Measurements from ENCODE around the gene PDE5A. TPM values are rescaled to one million over a fixed set of nuclear protein-coding genes. Genes with fewer than 3 reads are reported as not detected.

PDE5A gene
- total RNA-seq, 1 experiment from 2014 or later, result 5.0 TPM

DNA sequence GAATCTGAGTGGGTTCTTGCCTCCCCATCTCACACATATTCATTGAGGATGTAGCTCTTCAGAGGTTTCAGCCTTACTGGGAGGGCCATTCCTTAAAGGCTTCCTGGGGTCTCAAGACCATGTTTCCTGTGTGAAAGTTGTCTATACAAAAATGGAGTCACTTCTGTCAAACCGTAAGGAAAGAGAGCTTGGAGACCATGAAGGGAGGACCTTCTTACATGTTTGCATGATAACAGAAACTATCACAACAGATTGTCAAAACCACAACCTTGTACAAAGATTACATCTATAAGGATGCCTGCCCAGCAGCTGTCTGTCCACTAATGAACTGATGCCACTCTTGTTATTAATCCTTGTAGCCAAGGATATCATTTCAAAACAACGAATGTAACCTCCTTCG is 139.3 kb downstream of the PDE5A start (continued):
- TF ChIP-seq JUND (IDR thresholded peaks at IDR 0.05) (no peak), EZH2 (IDR thresholded peaks at IDR 0.05) (no peak)

DNA sequence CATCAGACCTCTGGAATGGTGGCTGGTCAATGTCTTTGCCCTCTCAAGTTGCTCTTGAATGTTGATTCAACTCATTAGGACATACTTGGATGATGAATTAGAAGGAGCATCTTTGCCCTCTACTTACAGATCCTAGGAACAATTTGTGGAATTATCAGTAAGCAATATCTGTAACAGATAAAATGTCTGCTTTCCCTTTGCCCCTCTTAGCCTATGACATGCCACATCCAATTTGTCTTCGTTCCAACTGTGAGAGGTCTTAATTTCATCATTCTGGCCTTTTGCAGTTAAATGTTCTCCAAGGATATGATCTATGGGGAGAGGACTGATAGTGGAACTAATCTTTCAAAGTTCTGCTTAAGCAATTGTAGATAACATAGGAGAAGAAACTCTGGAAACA is 148.3 kb downstream of the PDE5A start:
- intact Hi-C loops (cut with micrococcal nuclease), result no loop called here
- Histone ChIP-seq H3K4me2 (ENCODE audit: low read length) (no peak overlapping the region), H3K79me2 (ENCODE audit: insufficient read depth, low read length) (no peaks in the 10 kb centered on the region), H3K4me3 (replicated peaks in 1 of 2; ENCODE audit: low read depth in 1 of 2, low read length in 2 of 2) (no peak overlapping the region), H4K20me1 (ENCODE audit: insufficient read depth) (no peaks in the 10 kb centered on the region), H3K36me3 (ENCODE audit: control insufficient read depth in 1 of 2, insufficient read depth in 2 of 2, low read length in 2 of 2) (peaks cover 0 to 12% of the 10 kb centered on the region in 2 experiments; a peak in 2 of 4 replicates), H3K9me3 (ENCODE audit: control insufficient read depth in 1 of 2, insufficient read depth in 1 of 2, low read depth in 1 of 2, low read length in 2 of 2) (no peaks in the 10 kb centered on the region), H3K9me2 (ENCODE audit: insufficient read depth) (no peaks in the 10 kb centered on the region), H3K9ac (ENCODE audit: low read length) (no peak overlapping the region), H3K27ac (ENCODE audit: low read depth, low read length) (no peak overlapping the region), H3K27me3 (ENCODE audit: insufficient read depth, low read length) (no peaks in the 10 kb centered on the region), H2AFZ (ENCODE audit: low read depth, low read length, poor library complexity, severe bottlenecking) (no peak overlapping the region), H3K4me1 (ENCODE audit: control insufficient read depth in 1 of 2, insufficient read depth in 2 of 2, low read length in 2 of 2) (no peaks in the 10 kb centered on the region)
- no peak for ATAC-seq
- no TSS peak for BruUV-seq (replicated peaks)
- RAD21 ChIA-PET (ENCODE audit: low non-redundant PET in 1 of 2, low total read pairs in 2 of 2, uncharacterized antibody in 2 of 2, unreplicated experiment in 2 of 2), result no interaction called here
- no peak for DNase-seq (ENCODE audit: low read depth, low spot score)
- CTCF ChIA-PET, result no interaction called here
- POLR2A ChIA-PET, result no interaction called here
- no peak for TF ChIP-seq CBX3 (IDR thresholded peaks at IDR 0.05; ENCODE audit: low read depth)
- no peak for TF ChIP-seq ZNF274 (IDR thresholded peaks at IDR 0.05; ENCODE audit: low read depth, low read length)
- TF ChIP-seq, protein P1, sequence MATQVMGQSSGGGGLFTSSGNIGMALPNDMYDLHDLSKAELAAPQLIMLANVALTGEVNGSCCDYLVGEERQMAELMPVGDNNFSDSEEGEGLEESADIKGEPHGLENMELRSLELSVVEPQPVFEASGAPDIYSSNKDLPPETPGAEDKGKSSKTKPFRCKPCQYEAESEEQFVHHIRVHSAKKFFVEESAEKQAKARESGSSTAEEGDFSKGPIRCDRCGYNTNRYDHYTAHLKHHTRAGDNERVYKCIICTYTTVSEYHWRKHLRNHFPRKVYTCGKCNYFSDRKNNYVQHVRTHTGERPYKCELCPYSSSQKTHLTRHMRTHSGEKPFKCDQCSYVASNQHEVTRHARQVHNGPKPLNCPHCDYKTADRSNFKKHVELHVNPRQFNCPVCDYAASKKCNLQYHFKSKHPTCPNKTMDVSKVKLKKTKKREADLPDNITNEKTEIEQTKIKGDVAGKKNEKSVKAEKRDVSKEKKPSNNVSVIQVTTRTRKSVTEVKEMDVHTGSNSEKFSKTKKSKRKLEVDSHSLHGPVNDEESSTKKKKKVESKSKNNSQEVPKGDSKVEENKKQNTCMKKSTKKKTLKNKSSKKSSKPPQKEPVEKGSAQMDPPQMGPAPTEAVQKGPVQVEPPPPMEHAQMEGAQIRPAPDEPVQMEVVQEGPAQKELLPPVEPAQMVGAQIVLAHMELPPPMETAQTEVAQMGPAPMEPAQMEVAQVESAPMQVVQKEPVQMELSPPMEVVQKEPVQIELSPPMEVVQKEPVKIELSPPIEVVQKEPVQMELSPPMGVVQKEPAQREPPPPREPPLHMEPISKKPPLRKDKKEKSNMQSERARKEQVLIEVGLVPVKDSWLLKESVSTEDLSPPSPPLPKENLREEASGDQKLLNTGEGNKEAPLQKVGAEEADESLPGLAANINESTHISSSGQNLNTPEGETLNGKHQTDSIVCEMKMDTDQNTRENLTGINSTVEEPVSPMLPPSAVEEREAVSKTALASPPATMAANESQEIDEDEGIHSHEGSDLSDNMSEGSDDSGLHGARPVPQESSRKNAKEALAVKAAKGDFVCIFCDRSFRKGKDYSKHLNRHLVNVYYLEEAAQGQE (IDR thresholded peaks at IDR 0.05; ENCODE audit: low read depth), result no peak
- no peak for TF ChIP-seq SRF (IDR thresholded peaks at IDR 0.05; ENCODE audit: low read depth)
- TF ChIP-seq CEBPB (IDR thresholded peaks at IDR 0.05; ENCODE audit: low read depth), result no peak
- no peak for TF ChIP-seq POLR2AphosphoS5 (IDR thresholded peaks at IDR 0.05; ENCODE audit: low read depth, low read length)
- no peak for TF ChIP-seq EGR1 (IDR thresholded peaks at IDR 0.05; ENCODE audit: low read depth)
- no peak for TF ChIP-seq RAD21 (IDR thresholded peaks at IDR 0.05; ENCODE audit: low read depth)
- TF ChIP-seq, protein P2, sequence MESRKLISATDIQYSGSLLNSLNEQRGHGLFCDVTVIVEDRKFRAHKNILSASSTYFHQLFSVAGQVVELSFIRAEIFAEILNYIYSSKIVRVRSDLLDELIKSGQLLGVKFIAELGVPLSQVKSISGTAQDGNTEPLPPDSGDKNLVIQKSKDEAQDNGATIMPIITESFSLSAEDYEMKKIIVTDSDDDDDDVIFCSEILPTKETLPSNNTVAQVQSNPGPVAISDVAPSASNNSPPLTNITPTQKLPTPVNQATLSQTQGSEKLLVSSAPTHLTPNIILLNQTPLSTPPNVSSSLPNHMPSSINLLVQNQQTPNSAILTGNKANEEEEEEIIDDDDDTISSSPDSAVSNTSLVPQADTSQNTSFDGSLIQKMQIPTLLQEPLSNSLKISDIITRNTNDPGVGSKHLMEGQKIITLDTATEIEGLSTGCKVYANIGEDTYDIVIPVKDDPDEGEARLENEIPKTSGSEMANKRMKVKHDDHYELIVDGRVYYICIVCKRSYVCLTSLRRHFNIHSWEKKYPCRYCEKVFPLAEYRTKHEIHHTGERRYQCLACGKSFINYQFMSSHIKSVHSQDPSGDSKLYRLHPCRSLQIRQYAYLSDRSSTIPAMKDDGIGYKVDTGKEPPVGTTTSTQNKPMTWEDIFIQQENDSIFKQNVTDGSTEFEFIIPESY (IDR thresholded peaks at IDR 0.05; ENCODE audit: extremely low read depth, insufficient replicate concordance, low read length), result no peak
- no peak for TF ChIP-seq SIN3A (IDR thresholded peaks at IDR 0.05; ENCODE audit: low read depth)
- no peak for TF ChIP-seq ZFX (IDR thresholded peaks at IDR 0.05)
- TF ChIP-seq SP1 (IDR thresholded peaks at IDR 0.05; ENCODE audit: low read depth), result no peak
- TF ChIP-seq, protein P3, sequence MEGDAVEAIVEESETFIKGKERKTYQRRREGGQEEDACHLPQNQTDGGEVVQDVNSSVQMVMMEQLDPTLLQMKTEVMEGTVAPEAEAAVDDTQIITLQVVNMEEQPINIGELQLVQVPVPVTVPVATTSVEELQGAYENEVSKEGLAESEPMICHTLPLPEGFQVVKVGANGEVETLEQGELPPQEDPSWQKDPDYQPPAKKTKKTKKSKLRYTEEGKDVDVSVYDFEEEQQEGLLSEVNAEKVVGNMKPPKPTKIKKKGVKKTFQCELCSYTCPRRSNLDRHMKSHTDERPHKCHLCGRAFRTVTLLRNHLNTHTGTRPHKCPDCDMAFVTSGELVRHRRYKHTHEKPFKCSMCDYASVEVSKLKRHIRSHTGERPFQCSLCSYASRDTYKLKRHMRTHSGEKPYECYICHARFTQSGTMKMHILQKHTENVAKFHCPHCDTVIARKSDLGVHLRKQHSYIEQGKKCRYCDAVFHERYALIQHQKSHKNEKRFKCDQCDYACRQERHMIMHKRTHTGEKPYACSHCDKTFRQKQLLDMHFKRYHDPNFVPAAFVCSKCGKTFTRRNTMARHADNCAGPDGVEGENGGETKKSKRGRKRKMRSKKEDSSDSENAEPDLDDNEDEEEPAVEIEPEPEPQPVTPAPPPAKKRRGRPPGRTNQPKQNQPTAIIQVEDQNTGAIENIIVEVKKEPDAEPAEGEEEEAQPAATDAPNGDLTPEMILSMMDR (IDR thresholded peaks at IDR 0.05 in 2 of 3, conservative IDR thresholded peaks at IDR 0.05 in 1 of 3; ENCODE audit: borderline replicate concordance in 1 of 3, insufficient read depth in 1 of 3, low read depth in 2 of 3, low read length in 2 of 3), result no peak
- no peak for TF ChIP-seq YY1 (IDR thresholded peaks at IDR 0.05; ENCODE audit: extremely low read depth, insufficient replicate concordance, low read depth, low read length)
- no peak for TF ChIP-seq POLR2A (IDR thresholded peaks at IDR 0.05; ENCODE audit: borderline replicate concordance, extremely low read depth, insufficient read depth, insufficient read length)
- TF ChIP-seq FOSL1 (IDR thresholded peaks at IDR 0.05; ENCODE audit: low read depth), result no peak
- TF ChIP-seq, protein P4, sequence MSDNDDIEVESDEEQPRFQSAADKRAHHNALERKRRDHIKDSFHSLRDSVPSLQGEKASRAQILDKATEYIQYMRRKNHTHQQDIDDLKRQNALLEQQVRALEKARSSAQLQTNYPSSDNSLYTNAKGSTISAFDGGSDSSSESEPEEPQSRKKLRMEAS (IDR thresholded peaks at IDR 0.05), result no peak
